Endothelial cell of umbilical vein (primary cell): Measurements from ENCODE around the gene RAB44. TPM values are rescaled to one million over a fixed set of nuclear protein-coding genes. Genes with fewer than 3 reads are reported as not detected.

ENCODE experiments used
- BruUV-seq: library from RNA; stranded (reverse); fragments of 400-500 nt; replicated peaks from 2 replicates; lab custom pipeline; 2021; lab: Mats Ljungman, UMichigan
- CTCF ChIA-PET: fragments of 300-600, 350-600 bp; sonication (Branson Sonifier 250); formaldehyde crosslinking; loops from one replicate; lab custom pipeline; 2021; ENCODE audit warnings: antibody characterized with exemption, inconsistent platforms; lab: Charles Lee
- POLR2A ChIA-PET: fragments of 300-600, 350-600 bp; sonication (Branson Sonifier 250); formaldehyde crosslinking; loops from one replicate; lab custom pipeline; 2021; ENCODE audit warnings: antibody characterized with exemption, inconsistent platforms; lab: Charles Lee
- DNase-seq: peaks from one replicate; pipeline ENCODE4 v3.0.0-alpha.2; 2011; ENCODE audit warnings: low read depth, low spot score
- FAIRE-seq: peaks from 2 replicates; lab custom pipeline; 2011; peaks lifted over from hg19 to GRCh38; lab: Jason Lieb, UNC
- H2AFZ ChIP-seq: 2 replicates; pipeline ENCODE4 v1.6.0; 2012; ENCODE audit warnings: low read depth, low read length, control low read depth, inconsistent platforms
- H3K27ac ChIP-seq: 2 replicates; pipeline ENCODE4 v1.5.1; 2011; ENCODE audit warnings: low read depth, mild to moderate bottlenecking, control low read depth, low read length, moderate library complexity; ENCODE audit not compliant: insufficient read depth
- H3K27me3 ChIP-seq, 2 experiments: 2 replicates each; pipeline versions ENCODE4 v1.6.0 to v1.6.1; 2011; ENCODE audit warnings: low read length in 2 of 2, mixed read lengths in 1 of 2; ENCODE audit not compliant: control insufficient read depth in 2 of 2, insufficient read depth in 2 of 2
- H3K36me3 ChIP-seq, 2 experiments: 2 replicates in 1 of 2; 3 replicates in 1 of 2; pipeline ENCODE4 v1.5.1; 2011; ENCODE audit warnings: low read length in 2 of 2, mild to moderate bottlenecking in 1 of 2, moderate library complexity in 1 of 2; ENCODE audit not compliant: control insufficient read depth in 2 of 2, insufficient read depth in 2 of 2; ENCODE audit errors: extremely low read depth in 1 of 2
- H3K4me1 ChIP-seq: 3 replicates; pipeline ENCODE4 v1.5.1; 2011; ENCODE audit warnings: mild to moderate bottlenecking, low read length; ENCODE audit not compliant: control insufficient read depth, insufficient read depth; ENCODE audit errors: extremely low read depth
- H3K4me2 ChIP-seq: 2 replicates; pipeline ENCODE4 v1.6.1; 2011; ENCODE audit warnings: low read length, control low read depth, mixed read lengths; ENCODE audit not compliant: insufficient read depth
- H3K4me3 ChIP-seq, 3 experiments: fragments of 200-600 bp in 1 of 3; sonication (generic), shearing (Covaris generic) in 1 of 3; replicated peaks in 1 of 3; 2 replicates each; pipeline ENCODE4 v1.5.1; 2011 to 2016; ENCODE audit warnings: control low read depth in 3 of 3, low read length in 3 of 3, mild to moderate bottlenecking in 2 of 3, inconsistent platforms in 1 of 3, low read depth in 1 of 3, moderate library complexity in 1 of 3; ENCODE audit not compliant: insufficient read depth in 1 of 3
- H3K79me2 ChIP-seq: 2 replicates; pipeline ENCODE4 v1.6.0; 2012; ENCODE audit warnings: low read length, inconsistent platforms; ENCODE audit not compliant: control insufficient read depth, insufficient read depth
- H3K9ac ChIP-seq: replicated peaks from 2 replicates; pipeline ENCODE3; 2011; ENCODE audit warnings: low read length, control low read depth; ENCODE audit not compliant: insufficient read depth; ENCODE audit errors: extremely low read depth
- H3K9me1 ChIP-seq: replicated peaks from 3 replicates; pipeline ENCODE4 v1.6.0; 2011; ENCODE audit warnings: mild to moderate bottlenecking, low read length; ENCODE audit not compliant: control insufficient read depth, insufficient read depth; ENCODE audit errors: extremely low read depth
- H3K9me3 ChIP-seq: replicated peaks from 2 replicates; pipeline ENCODE4 v1.5.1; 2012; ENCODE audit warnings: low read length, inconsistent platforms; ENCODE audit not compliant: control insufficient read depth, insufficient read depth
- H4K20me1 ChIP-seq: replicated peaks from 2 replicates; pipeline ENCODE3; 2011; ENCODE audit warnings: mild to moderate bottlenecking, low read length; ENCODE audit not compliant: control insufficient read depth, insufficient read depth; ENCODE audit errors: extremely low read depth
- CTCF ChIP-seq, 2 donors: IDR thresholded peaks; 1 replicate in 1 of 2; 2 replicates in 1 of 2; pipeline ENCODE4 v1.5.1; 2011; ENCODE audit warnings: low read length in 2 of 2, mild to moderate bottlenecking in 2 of 2, moderate library complexity in 2 of 2, control low read depth in 1 of 2, inconsistent platforms in 1 of 2, low read depth in 1 of 2; ENCODE audit not compliant: insufficient read depth in 1 of 2; ENCODE audit errors: extremely low read depth in 1 of 2
- EZH2 ChIP-seq: IDR thresholded peaks from 2 replicates; pipeline ENCODE4 v1.6.1; 2012; ENCODE audit warnings: borderline replicate concordance, low read depth, mild to moderate bottlenecking, moderate library complexity, low read length, inconsistent platforms; ENCODE audit not compliant: severe bottlenecking
- FOS ChIP-seq: IDR thresholded peaks from 2 replicates; pipeline ENCODE4 v1.6.1; 2011; ENCODE audit warnings: mild to moderate bottlenecking, low read length, moderate library complexity, borderline replicate concordance; ENCODE audit not compliant: insufficient read depth
- GATA2 ChIP-seq: IDR thresholded peaks from 2 replicates; pipeline ENCODE4 v1.7.0; 2011; ENCODE audit warnings: low read depth, mild to moderate bottlenecking, moderate library complexity, mixed read lengths, low read length; ENCODE audit not compliant: insufficient read length, insufficient read depth
- JUN ChIP-seq: IDR thresholded peaks from 2 replicates; pipeline ENCODE4 v1.6.1; 2011; ENCODE audit warnings: borderline replicate concordance, low read depth; ENCODE audit not compliant: insufficient read length, insufficient read depth
- MAX ChIP-seq: IDR thresholded peaks from 2 replicates; pipeline ENCODE4 v1.6.1; 2011; ENCODE audit not compliant: insufficient read depth, insufficient read length
- MYC ChIP-seq: IDR thresholded peaks from one replicate; pipeline ENCODE4 v1.6.1; 2011; ENCODE audit warnings: mild to moderate bottlenecking, low read depth, low read length
- POLR2A ChIP-seq: IDR thresholded peaks from 2 replicates; pipeline ENCODE4 v1.6.1; 2012; ENCODE audit warnings: low read depth, mild to moderate bottlenecking, control low read depth, low read length
- POLR2AphosphoS5 ChIP-seq: IDR thresholded peaks from 2 replicates; pipeline ENCODE4 v1.6.1; 2012; ENCODE audit warnings: low read depth, mild to moderate bottlenecking, control low read depth, low read length, moderate library complexity; ENCODE audit not compliant: insufficient read depth
- dilution Hi-C: fragments of 300-500 bp; cut with MboI; formaldehyde crosslinking; loops from one replicate; pipeline ENCODE4 v1.15.0; 2019; ENCODE audit warnings: low sequenced_read_pairs; ENCODE audit not compliant: extremely low pct_ligation_motif_present
- intact Hi-C: fragments of 100-400 bp; cut with micrococcal nuclease; formaldehyde crosslinking; loops from one replicate; pipeline ENCODE4 v1.10.0; 2022
- polyA plus RNA-seq, 4 experiments: library from polyadenylated mRNA; depleted of rRNA in 3 of 4; stranded (reverse) in 3 of 4; unstranded in 1 of 4; fragments of >200 nt; gene quantifications; 2 replicates each; pipeline versions ENCODE4 v1.2.1 to v1.2.3, GENCODE V29; 2011 to 2012; ENCODE audit warnings: missing spikeins in 1 of 4
- total RNA-seq: library from RNA; stranded (reverse); gene quantifications from 2 replicates; pipeline ENCODE4 v1.2.3, GENCODE V29; 2021

RAB44 gene
- total and polyA plus RNA-seq, 2 donors (not counting 3 experiments of a cell fraction or from before 2014, with no cell fraction given): 0.03 to 0.11 TPM

GRCh38 chr6:36678488-36679042 is 19.1 kb upstream of the RAB44 start, which contains the start of gene CDKN1A:
Gene CDKN1A (plus strand): TSS chr6:36678714. CDS start chr6:36684102, 5,388 bp downstream.
- H2AFZ ChIP-seq: peak within 1 kb of the TSS; percentile 7
- peaks cover 39% of the 10 kb centered on the region for H3K79me2 ChIP-seq

More at GRCh38 chr6:36678488-36679042, 19.1 kb upstream of the RAB44 start, which contains the start of gene CDKN1A:
- dilution Hi-C loops: no loop called here
- H3K9me3 ChIP-seq: no peaks in the 10 kb centered on the region
- intact Hi-C loops: loop anchor here (2.0 to 5.0 kb wide), 2 partner anchors 194 to 236 kb away; partner anchors contain the start of genes KCTD20, PPIL1 and PXT1
- ChIA-PET CTCF (interaction anchor here (0.6 to 5.8 kb wide), 8 partner anchors 16 to 81 kb away, joined by 3 to 44 read pairs (median 5); no protein-coding TSS in a partner anchor), POLR2A (interaction anchor here (0.5 to 2.6 kb wide), 21 partner anchors 9 to 196 kb away, joined by 3 to 13 read pairs (median 4); partner anchors contain the start of gene PPIL1)
- no peaks in the 10 kb centered on the region for H3K9me1 ChIP-seq
- H3K4me3 ChIP-seq: peak within 1 kb of the TSS; percentile 51 to 81 (median 73)
- TSS peak; percentile 21 for BruUV-seq
- peaks cover 0 to 3% of the 10 kb centered on the region in 2 experiments for H3K36me3 ChIP-seq
- H3K9ac ChIP-seq: peak within 1 kb of the TSS; percentile 94
- no peaks in the 10 kb centered on the region for H3K27me3 ChIP-seq
- H3K4me2 ChIP-seq: peak within 1 kb of the TSS; percentile 64
- peak; percentile 94 for DNase-seq
- FAIRE-seq: peak; percentile 89
- H3K4me1 ChIP-seq: peaks cover 37% of the 10 kb centered on the region
- peak; percentile 100 for TF ChIP-seq POLR2A
- no peak for TF ChIP-seq MAX
- no peak for TF ChIP-seq FOS
- no peak for TF ChIP-seq JUN
- TF ChIP-seq EZH2: no peak
- peak; percentile 42 for TF ChIP-seq MYC
- no peak for TF ChIP-seq GATA2
- peak; percentile 100 for TF ChIP-seq POLR2AphosphoS5
- no peak for TF ChIP-seq CTCF (IDR thresholded peaks at IDR 0.05; ENCODE audit: extremely low read depth in 1 of 2, insufficient read depth in 1 of 2, low read depth in 1 of 2, low read length in 2 of 2)
- H4K20me1 ChIP-seq: no peaks in the 10 kb centered on the region
- H3K27ac ChIP-seq: peak within 1 kb of the TSS; percentile 88
